GM15510 (cell line): ENCODE data around the gene PIP4K2A.

Experiments
- POLR2A ChIP-seq: IDR thresholded peaks from 3 replicates; pipeline ENCODE4 v1.6.1; 2011; ENCODE audit warnings: borderline replicate concordance; ENCODE audit not compliant: insufficient read length; ENCODE audit errors: extremely low read depth

Gene PIP4K2A

GRCh38 chr10:22599636-22600228, 114.6 kb downstream of the PIP4K2A start:
- TF ChIP-seq POLR2A, result no peak

DNA sequence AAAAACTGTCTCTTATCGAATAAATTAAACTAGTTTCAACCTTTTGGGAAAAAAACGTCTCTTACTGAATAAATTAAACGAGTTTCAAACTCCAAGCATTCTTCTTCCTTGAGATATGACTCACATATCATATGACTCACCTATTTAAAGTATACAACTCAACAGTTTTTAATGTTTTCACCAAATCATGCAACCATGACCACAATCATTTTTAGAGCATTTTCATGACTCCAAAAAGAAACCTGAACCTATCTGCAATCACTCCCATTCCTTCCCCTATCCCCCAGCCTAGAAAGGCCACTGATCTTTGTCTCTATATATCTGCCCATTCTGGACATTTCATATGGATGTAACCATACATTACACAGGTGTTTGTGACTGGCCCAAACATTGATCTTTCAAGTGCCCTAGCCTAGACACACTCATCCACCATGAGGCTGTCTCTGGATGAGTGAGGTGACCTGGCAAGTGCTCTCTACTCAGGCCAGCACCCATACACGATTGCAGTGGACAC, 115.3 kb downstream of the PIP4K2A start:
- no peak for TF ChIP-seq POLR2A

- TF ChIP-seq POLR2A, result no peak
Measured at GRCh38 chr10:22598478-22598877, 115.9 kb downstream of the PIP4K2A start.

GRCh38 chr10:22597138-22597537, 117.2 kb downstream of the PIP4K2A start:
- no peak for TF ChIP-seq POLR2A

DNA sequence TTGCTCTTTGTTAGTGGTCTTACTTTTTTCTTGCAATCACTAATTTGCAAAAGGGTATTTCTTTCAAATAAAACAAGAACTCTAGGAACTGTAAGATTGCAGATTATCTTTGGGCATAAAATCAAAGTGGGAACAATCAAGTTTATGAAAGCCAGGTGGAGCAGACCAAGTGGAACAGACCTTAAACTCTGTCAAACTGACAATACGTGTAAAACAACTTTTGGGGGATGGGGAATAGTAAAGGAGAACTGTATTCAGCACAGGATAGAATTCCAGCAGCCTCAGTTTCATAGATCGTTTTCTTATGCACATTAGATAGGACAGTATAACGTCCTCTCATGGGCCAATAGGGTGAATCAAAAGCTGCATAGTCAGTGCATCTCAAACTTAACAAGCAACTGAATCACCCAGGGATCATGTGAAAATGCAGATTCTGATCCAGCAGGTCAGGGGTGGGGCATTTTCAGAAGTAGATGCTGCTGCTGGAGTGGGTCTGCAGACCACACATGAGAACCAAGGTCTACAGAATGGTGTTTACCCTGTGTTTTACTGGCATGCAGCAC, 120.7 kb downstream of the PIP4K2A start:
- TF ChIP-seq POLR2A, result no peak

DNA sequence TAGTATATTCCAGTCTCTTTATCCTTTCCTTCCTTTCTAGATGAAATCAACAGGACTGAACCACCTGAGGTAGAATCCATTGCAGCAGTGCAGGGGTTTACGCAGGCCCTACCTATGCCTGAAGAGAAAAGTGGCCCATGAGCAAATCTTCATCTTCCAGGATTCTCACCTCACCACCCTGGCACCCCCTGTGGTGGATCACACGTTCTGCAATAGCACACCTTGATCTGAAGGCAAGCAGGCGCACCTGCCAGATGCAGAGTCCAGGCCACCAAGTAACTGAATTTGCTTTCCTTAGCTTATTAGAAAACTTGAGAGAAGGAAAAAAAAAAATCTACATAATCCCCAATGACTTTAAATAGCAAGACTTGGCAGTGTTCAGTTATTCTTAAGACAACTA, 121.4 kb downstream of the PIP4K2A start:
- no peak for TF ChIP-seq POLR2A

- TF ChIP-seq POLR2A, result no peak
Measured at GRCh38 chr10:22589851-22590514, 124.4 kb downstream of the PIP4K2A start.

DNA sequence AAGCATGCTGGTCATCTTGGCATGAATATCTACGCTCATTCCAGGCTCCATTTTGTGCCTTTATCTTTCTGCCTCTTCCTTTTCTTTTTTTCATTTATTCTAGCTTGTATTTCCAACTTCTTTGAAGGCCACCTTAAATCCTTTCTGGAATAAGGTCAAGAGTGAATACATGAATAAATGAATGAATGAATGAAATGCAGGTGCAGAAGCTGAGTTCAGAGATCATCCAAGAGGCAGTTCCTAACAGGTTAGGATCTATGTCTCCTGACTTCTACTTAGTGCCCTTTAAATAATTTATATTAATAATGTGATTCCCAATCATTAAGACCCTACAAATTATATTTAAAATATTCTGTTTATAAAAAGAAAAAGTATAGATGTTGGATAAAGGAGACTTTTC, 125.9 kb downstream of the PIP4K2A start:
- TF ChIP-seq POLR2A, result no peak

DNA sequence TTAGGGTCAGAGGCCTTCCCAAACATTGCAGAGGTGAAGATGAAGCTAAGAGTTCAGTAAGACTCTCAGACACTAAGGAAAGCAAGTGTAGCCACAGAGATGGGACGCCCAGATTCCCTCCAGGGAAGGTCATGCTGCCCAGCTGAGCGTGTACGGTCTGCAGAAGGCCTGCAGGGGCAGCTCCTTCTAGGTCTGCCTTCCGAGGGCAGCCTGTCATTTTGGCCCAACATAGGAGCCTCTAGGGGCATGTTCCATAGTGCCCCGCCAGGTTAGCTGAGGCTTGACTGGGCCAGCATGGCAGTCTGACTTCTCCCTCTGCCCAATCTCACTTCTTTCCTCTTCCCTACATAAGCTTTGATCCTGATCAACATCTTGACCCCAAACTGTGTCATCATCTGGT, 130.7 kb downstream of the PIP4K2A start:
- no peak for TF ChIP-seq POLR2A

GRCh38 chr10:22581461-22581860, 132.9 kb downstream of the PIP4K2A start:
- no peak for TF ChIP-seq POLR2A

DNA sequence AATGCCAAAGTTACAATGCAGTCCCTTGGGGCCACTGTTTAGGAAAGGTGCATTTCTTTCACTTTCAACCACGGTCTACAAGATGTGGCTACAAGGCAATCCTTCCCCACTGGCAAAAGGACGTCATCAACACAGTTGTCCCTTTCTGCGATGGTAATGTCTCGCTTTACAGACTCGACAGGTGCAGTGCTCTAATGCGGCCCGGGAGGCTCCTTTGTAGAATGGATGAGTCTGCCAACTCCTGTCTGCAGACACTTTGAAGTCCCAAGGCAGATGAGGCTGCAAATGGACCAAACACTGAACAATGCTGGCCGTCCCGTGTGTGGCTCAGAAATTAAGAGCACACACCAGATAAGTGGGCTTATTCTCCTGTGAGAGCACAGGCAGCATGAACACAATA, 133.7 kb downstream of the PIP4K2A start:
- TF ChIP-seq POLR2A, result no peak

- no peak for TF ChIP-seq POLR2A
Measured at GRCh38 chr10:22579826-22580225, 134.6 kb downstream of the PIP4K2A start.

DNA sequence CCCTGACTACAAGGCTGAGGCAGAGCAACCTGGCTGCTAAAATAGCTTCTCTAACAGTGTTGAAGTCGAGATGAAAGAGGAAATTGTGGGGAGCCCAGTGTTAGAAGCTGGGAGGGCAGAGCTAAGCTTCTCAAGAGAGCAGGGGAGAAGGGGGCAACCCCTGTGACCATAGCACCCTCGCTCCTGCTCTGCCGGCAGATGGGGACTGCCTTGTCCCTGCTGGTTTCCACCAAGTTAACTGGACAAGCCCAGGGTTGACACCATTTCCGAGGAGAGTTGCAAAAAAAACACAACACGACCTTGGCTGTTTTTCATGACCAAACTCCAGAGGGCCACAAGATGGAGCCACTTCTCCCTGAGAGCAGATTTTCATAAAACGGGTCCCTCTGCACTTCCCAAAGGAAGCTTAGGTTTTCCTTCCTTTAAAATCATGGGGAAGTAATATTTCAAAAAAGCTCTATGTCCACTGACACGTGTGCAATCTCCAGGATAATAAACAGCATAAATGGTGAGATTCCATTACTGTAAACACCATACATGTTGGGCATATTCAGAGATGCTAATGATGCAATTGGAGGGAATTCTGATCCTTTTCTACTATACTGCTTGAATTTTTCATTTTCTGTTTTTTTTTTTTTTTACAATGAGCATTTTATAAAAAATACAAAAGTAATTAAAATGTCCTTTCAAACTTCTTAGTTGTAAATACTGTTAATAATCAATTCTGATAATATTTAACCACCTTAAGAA, 140.4 kb downstream of the PIP4K2A start:
- TF ChIP-seq POLR2A, result no peak

- no peak for TF ChIP-seq POLR2A
Measured at GRCh38 chr10:22570733-22571430, 143.5 kb downstream of the PIP4K2A start.

DNA sequence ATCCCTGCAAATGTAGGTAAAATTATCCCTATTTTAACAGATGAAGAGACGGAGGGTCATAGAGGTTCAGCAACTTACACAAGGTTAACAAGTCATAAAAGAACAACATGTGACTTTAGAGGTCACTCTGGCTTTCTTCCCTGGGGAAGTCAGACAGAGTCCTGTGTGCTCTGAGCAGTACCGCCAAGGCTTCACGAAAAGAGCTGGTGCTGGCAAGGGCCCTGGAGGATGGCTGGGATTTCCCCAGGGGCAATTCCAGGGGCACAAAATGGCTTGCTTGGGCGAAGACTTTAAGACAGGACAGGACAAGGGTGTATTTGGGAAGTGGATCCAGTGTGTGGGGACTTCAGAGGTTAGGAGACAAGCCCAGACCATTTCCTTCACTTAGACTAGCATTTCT, 144.1 kb downstream of the PIP4K2A start:
- TF ChIP-seq POLR2A, result no peak
